ENCODE measurements around the gene ENDOU.

Gene ENDOU

GRCh38 chr12:47718531-47718930 lies 6.8 kb downstream of the ENDOU start:
- no peak for DNase-seq (ENCODE audit: low spot score)

GRCh38 chr12:47717443-47718193 lies 7.7 kb downstream of the ENDOU start:
- DNase-seq (ENCODE audit: low spot score) = peak; percentile 90

- DNase-seq (ENCODE audit: low spot score) = no peak
Measured at GRCh38 chr12:47717046-47717442, 8.2 kb downstream of the ENDOU start.

- DNase-seq (ENCODE audit: low spot score) = no peak
Measured at GRCh38 chr12:47715877-47716548, 9.3 kb downstream of the ENDOU start.

GRCh38 chr12:47715393-47715876 lies 9.9 kb downstream of the ENDOU start:
- DNase-seq (ENCODE audit: low spot score) = peak; percentile 65

- no peak for DNase-seq (ENCODE audit: low spot score)
Measured at GRCh38 chr12:47714826-47715386, 10.4 kb downstream of the ENDOU start.

GRCh38 chr12:47712171-47712570 lies 13.1 kb downstream of the ENDOU start:
- DNase-seq (ENCODE audit: low spot score) = no peak

- no peak for DNase-seq (ENCODE audit: low spot score)
Measured at GRCh38 chr12:47711448-47711847, 13.8 kb downstream of the ENDOU start.

GRCh38 chr12:47710278-47710677 lies 15.0 kb downstream of the ENDOU start:
- DNase-seq (ENCODE audit: low spot score) = no peak

GRCh38 chr12:47709671-47710070 lies 15.6 kb downstream of the ENDOU start:
- no peak for DNase-seq (ENCODE audit: low spot score)

GRCh38 chr12:47709237-47709636 lies 16.1 kb downstream of the ENDOU start:
- no peak for DNase-seq (ENCODE audit: low spot score)

GRCh38 chr12:47707905-47708543 lies 17.3 kb downstream of the ENDOU start:
- DNase-seq (ENCODE audit: low spot score) = no peak

GRCh38 chr12:47707355-47707754 lies 17.9 kb downstream of the ENDOU start:
- no peak for DNase-seq (ENCODE audit: low spot score)

GRCh38 chr12:47705566-47706425 lies 19.5 kb downstream of the ENDOU start, which contains the start of gene RPAP3:
TSS of gene RPAP3 (minus strand) at chr12:47706030. CDS start at chr12:47702840, 3,190 bp downstream.
- peak; percentile 88 for DNase-seq (ENCODE audit: low spot score)

GRCh38 chr12:47705229-47705565 lies 20.1 kb downstream of the ENDOU start:
- DNase-seq (ENCODE audit: low spot score) = no peak

GRCh38 chr12:47704719-47705118 lies 20.6 kb downstream of the ENDOU start:
- no peak for DNase-seq (ENCODE audit: low spot score)

- no peak for DNase-seq (ENCODE audit: low spot score)
Measured at GRCh38 chr12:47700263-47700662, 25.0 kb downstream of the ENDOU start.

GRCh38 chr12:47698631-47699030 lies 26.7 kb downstream of the ENDOU start:
- DNase-seq (ENCODE audit: low spot score) = no peak

GRCh38 chr12:47698055-47698454 lies 27.2 kb downstream of the ENDOU start:
- DNase-seq (ENCODE audit: low spot score) = no peak

- DNase-seq (ENCODE audit: low spot score) = no peak
Measured at GRCh38 chr12:47689215-47689614, 36.1 kb downstream of the ENDOU start.

- DNase-seq (ENCODE audit: low spot score) = no peak
Measured at GRCh38 chr12:47687636-47688035, 37.7 kb downstream of the ENDOU start.
